GM19023 (cell line): ENCODE results near the gene SEMA6D.
"Not testable (repeated sequence)": the region's sequence is repeated elsewhere in the genome, so short reads cannot be mapped to it uniquely, and the experiment has no call there.

Experiments
- ATAC-seq: cut with Tn5 transposase; IDR thresholded peaks from one replicate; pipeline ENCODE4 v1.9.1; 2021; ENCODE audit warnings: mild to moderate bottlenecking, moderate library complexity; ENCODE audit not compliant: unreplicated experiment

Gene SEMA6D

GRCh38 chr15:47715856-47716445 is 1.4 kb upstream of the SEMA6D start:
- ATAC-seq, result no peak

GRCh38 chr15:47716516-47716915 is 789 bp upstream of the SEMA6D start:
- ATAC-seq, result no peak

- ATAC-seq, result no peak
These were observed 1.5 kb downstream of the SEMA6D start for GRCh38 chr15:47718497-47719437.

GRCh38 chr15:47719730-47720129 is 2.4 kb downstream of the SEMA6D start:
- ATAC-seq, result no peak

GRCh38 chr15:47720555-47720954 is 3.2 kb downstream of the SEMA6D start:
- no peak for ATAC-seq

- no peak for ATAC-seq
These were observed 4.4 kb downstream of the SEMA6D start for GRCh38 chr15:47721676-47722075.

GRCh38 chr15:47724346-47724745 is 7.0 kb downstream of the SEMA6D start:
- ATAC-seq, result no peak

- ATAC-seq, result no peak
These were observed 7.7 kb downstream of the SEMA6D start for GRCh38 chr15:47725051-47725450.

- ATAC-seq, result no peak
These were observed 8.6 kb downstream of the SEMA6D start for GRCh38 chr15:47725906-47726305.

- ATAC-seq, result no peak
These were observed 9.1 kb downstream of the SEMA6D start for GRCh38 chr15:47726399-47726823.

- no peak for ATAC-seq
These were observed 9.8 kb downstream of the SEMA6D start for GRCh38 chr15:47727137-47727536.

- no peak for ATAC-seq
These were observed 10.4 kb downstream of the SEMA6D start for GRCh38 chr15:47727676-47728075.

GRCh38 chr15:47728426-47728825 is 11.1 kb downstream of the SEMA6D start:
- no peak for ATAC-seq

GRCh38 chr15:47728886-47729285 is 11.6 kb downstream of the SEMA6D start:
- no peak for ATAC-seq

GRCh38 chr15:47731230-47731629 is 13.9 kb downstream of the SEMA6D start:
- ATAC-seq, result no peak

GRCh38 chr15:47732248-47732647 is 14.9 kb downstream of the SEMA6D start:
- no peak for ATAC-seq

GRCh38 chr15:47733085-47733484 is 15.8 kb downstream of the SEMA6D start:
- ATAC-seq, result no peak

GRCh38 chr15:47736143-47736786 is 19.0 kb downstream of the SEMA6D start:
- ATAC-seq, result no peak

GRCh38 chr15:47737477-47737876 is 20.2 kb downstream of the SEMA6D start:
- ATAC-seq, result no peak

- ATAC-seq, result not testable (repeated sequence)
These were observed 21.0 kb downstream of the SEMA6D start for GRCh38 chr15:47738144-47738825.

GRCh38 chr15:47741082-47741481 is 23.8 kb downstream of the SEMA6D start:
- ATAC-seq, result no peak
